ENCODE data around the gene CST5.

- TF ChIP-seq NFIC (IDR thresholded peaks at IDR 0.05; ENCODE audit: low read depth, low read length) (no peak), CTCF (IDR thresholded peaks at IDR 0.05 in 2 of 3, conservative IDR thresholded peaks at IDR 0.05 in 1 of 3; ENCODE audit: control insufficient read depth in 2 of 3, extremely low read depth in 1 of 3, insufficient read depth in 1 of 3, low read depth in 3 of 3, low read length in 3 of 3) (no peak), KDM1A (IDR thresholded peaks at IDR 0.05; ENCODE audit: borderline replicate concordance) (no peak)
Observed at GRCh38 chr20:23925789-23926525, 46.4 kb upstream of the CST5 start.
